OCI-LY1 (cell line): ENCODE data around the gene CDKN2A.
A peak's percentile ranks its signal among the peaks of the same experiment; 100 is the strongest.

ENCODE experiments used
- H2AFZ ChIP-seq: fragments of 200-600 bp; sonication (generic), shearing (Covaris generic); 2 replicates; pipeline ENCODE4 v1.6.0; 2014; ENCODE audit warnings: antibody characterized with exemption, mild to moderate bottlenecking, low read length
- H3F3A ChIP-seq: fragments of 200-600 bp; sonication (generic), shearing (Covaris generic); 2 replicates; pipeline ENCODE4 v1.6.0; 2014; ENCODE audit warnings: mild to moderate bottlenecking, antibody characterized with exemption, low read length, moderate library complexity; ENCODE audit not compliant: insufficient read depth
- H3K27ac ChIP-seq: fragments of 200-600 bp; sonication (generic); 2 replicates; pipeline ENCODE4 v1.5.1; 2014; ENCODE audit warnings: low read length, mixed run types, mild to moderate bottlenecking, low read depth; ENCODE audit not compliant: poor library complexity, severe bottlenecking
- H3K27me3 ChIP-seq: fragments of 200-600 bp; sonication (generic); 2 replicates; pipeline ENCODE4 v1.6.0; 2014; ENCODE audit warnings: antibody characterized with exemption, mild to moderate bottlenecking, low read length, moderate library complexity; ENCODE audit not compliant: insufficient read depth
- H3K36me3 ChIP-seq: fragments of 200-600 bp; sonication (generic); 2 replicates; pipeline ENCODE4 v1.6.1; 2014; ENCODE audit warnings: mild to moderate bottlenecking, antibody characterized with exemption, low read length, moderate library complexity, mixed read lengths; ENCODE audit not compliant: insufficient read depth
- H3K4me1 ChIP-seq: fragments of 200-600 bp; sonication (generic); 2 replicates; pipeline ENCODE4 v1.5.1; 2014; ENCODE audit warnings: mild to moderate bottlenecking, low read length, moderate library complexity; ENCODE audit not compliant: insufficient read depth, severe bottlenecking
- H3K4me2 ChIP-seq: fragments of 200-600 bp; sonication (generic), shearing (Covaris generic); 2 replicates; pipeline ENCODE4 v1.6.1; 2014; ENCODE audit warnings: low read length
- H3K4me3 ChIP-seq: fragments of 200-600 bp; sonication (generic); 2 replicates; pipeline ENCODE4 v1.5.1; 2014; ENCODE audit warnings: low read length, low read depth, mild to moderate bottlenecking, mixed read lengths; ENCODE audit not compliant: poor library complexity, severe bottlenecking
- H3K79me2 ChIP-seq: fragments of 200-600 bp; shearing (Covaris generic); 2 replicates; pipeline ENCODE4 v1.6.1; 2016; ENCODE audit warnings: mixed run types, low read length, mixed read lengths; ENCODE audit not compliant: insufficient read depth
- H3K9ac ChIP-seq: fragments of 200-600 bp; sonication (generic), shearing (Covaris generic); 2 replicates; pipeline ENCODE4 v1.6.1; 2014; ENCODE audit warnings: mild to moderate bottlenecking, low read length, mixed read lengths
- H3K9me2 ChIP-seq: fragments of 200-600 bp; sonication (generic), shearing (Covaris generic); 2 replicates; pipeline ENCODE4 v1.6.1; 2014; ENCODE audit warnings: low read depth, mild to moderate bottlenecking, low read length, mixed read lengths
- H3K9me3 ChIP-seq: fragments of 200-600 bp; shearing (Covaris generic); 2 replicates; pipeline ENCODE4 v1.6.1; 2014; ENCODE audit warnings: low read length, mixed read lengths
- H4K20me1 ChIP-seq: fragments of 200-600 bp; sonication (generic), shearing (Covaris generic); 2 replicates; pipeline ENCODE4 v1.6.0; 2016; ENCODE audit warnings: mild to moderate bottlenecking, low read length; ENCODE audit not compliant: insufficient read depth
- CTCF ChIP-seq: fragments of 200-600 bp; sonication (generic), shearing (Covaris generic); IDR thresholded peaks from 2 replicates; pipeline ENCODE4 v1.5.1; 2017; ENCODE audit warnings: mild to moderate bottlenecking, antibody characterized with exemption, low read length, moderate library complexity, mixed read lengths
- EZH2 ChIP-seq: fragments of 200-600 bp; sonication (generic), shearing (Covaris generic); IDR thresholded peaks from 2 replicates; pipeline ENCODE4 v1.8.0; 2017; ENCODE audit warnings: borderline replicate concordance, mixed run types, mild to moderate bottlenecking, antibody characterized with exemption, low read length, moderate library complexity, mixed read lengths

The CDKN2A gene

DNA sequence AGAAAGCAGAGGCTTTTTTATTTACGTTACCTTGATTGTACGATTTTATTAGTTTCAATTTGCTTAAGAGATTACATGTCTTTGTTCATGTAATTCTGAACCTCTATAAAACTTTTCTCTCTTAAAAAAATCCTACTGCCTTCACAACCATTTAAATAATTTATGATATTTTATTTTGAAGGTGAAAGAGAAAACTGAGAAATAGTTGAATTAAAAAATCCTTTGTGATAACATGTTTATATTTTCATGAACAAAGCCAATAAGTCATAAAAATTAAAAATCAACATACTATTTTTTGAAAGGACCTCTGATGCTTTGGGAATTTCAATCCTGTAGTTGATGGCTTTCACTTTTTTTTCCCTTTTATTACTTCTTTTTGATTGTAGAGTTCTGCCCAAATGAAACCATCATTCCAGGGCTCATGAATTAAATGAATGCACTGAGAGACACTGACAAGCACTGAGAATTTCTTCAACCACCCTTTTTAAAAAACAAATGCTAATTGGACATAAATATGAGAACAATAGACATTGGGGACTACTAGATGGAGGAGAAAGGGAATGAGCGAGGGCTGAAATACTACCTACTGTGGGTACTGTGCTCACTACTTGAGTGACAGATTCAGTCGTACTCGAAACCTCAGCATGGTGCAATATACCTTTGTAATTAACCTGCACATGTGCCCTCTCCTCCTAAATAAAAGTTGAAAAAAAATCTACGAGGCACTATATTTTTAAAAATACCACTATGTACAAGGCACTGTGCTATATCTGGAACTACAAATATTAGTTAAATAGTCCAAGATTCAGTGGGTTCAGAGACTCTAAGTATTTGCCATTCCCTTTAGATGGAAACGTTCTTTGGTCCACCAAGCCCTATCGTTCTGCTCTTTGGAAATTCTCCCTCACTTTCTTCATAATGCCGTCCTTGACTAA lies 5.9 kb downstream of the CDKN2A start:
- 0 out of 2 replicates have a peak, but pooled peaks cover 4% of the 10 kb centered on the region for H3F3A ChIP-seq
- H3K9ac ChIP-seq: peak overlapping the region; percentile 60
- H3K79me2 ChIP-seq: peaks cover 92% of the 10 kb centered on the region
- H3K4me1 ChIP-seq: peaks cover 79% of the 10 kb centered on the region
- H2AFZ ChIP-seq: no peak overlapping the region
- no peaks in the 10 kb centered on the region for H3K27me3 ChIP-seq
- H3K4me2 ChIP-seq: peak overlapping the region; percentile 73
- H3K36me3 ChIP-seq: peaks cover 39% of the 10 kb centered on the region
- H3K4me3 ChIP-seq: peak overlapping the region; percentile 51
- H3K9me3 ChIP-seq: no peaks in the 10 kb centered on the region; the same call in 1 of the 2 replicates
- no peaks in the 10 kb centered on the region for H4K20me1 ChIP-seq
- TF ChIP-seq EZH2 (no peak), CTCF (no peak)
- H3K27ac ChIP-seq: peak overlapping the region; percentile 66
- no peaks in the 10 kb centered on the region for H3K9me2 ChIP-seq

GRCh38 chr9:21985964-21986667 lies 8.1 kb downstream of the CDKN2A start:
- H3K79me2 ChIP-seq: peaks cover 92% of the 10 kb centered on the region
- peaks cover 35% of the 10 kb centered on the region for H3K36me3 ChIP-seq
- no peak overlapping the region for H2AFZ ChIP-seq
- no peak for TF ChIP-seq CTCF
- no peak for TF ChIP-seq EZH2
- H3K9me2 ChIP-seq: no peaks in the 10 kb centered on the region
- H3K4me2 ChIP-seq: peak overlapping the region; percentile 73
- H3K27me3 ChIP-seq: no peaks in the 10 kb centered on the region
- no peak overlapping the region for H3K4me3 ChIP-seq
- H3K4me1 ChIP-seq: peaks cover 77% of the 10 kb centered on the region
- peak overlapping the region; percentile 66 for H3K27ac ChIP-seq
- no peak overlapping the region for H3K9ac ChIP-seq
- H4K20me1 ChIP-seq: no peaks in the 10 kb centered on the region
- 0 out of 2 replicates have a peak, but pooled peaks cover 4% of the 10 kb centered on the region for H3F3A ChIP-seq
- no peaks in the 10 kb centered on the region; the same call in 1 of the 2 replicates for H3K9me3 ChIP-seq

- Histone ChIP-seq H3K9ac (no peak overlapping the region), H4K20me1 (no peaks in the 10 kb centered on the region), H3K27ac (peak overlapping the region; percentile 38), H3K4me2 (no peak overlapping the region), H3K9me2 (no peaks in the 10 kb centered on the region), H3K4me1 (peaks cover 67% of the 10 kb centered on the region), H3K9me3 (no peaks in the 10 kb centered on the region), H3K27me3 (no peaks in the 10 kb centered on the region), H3K4me3 (no peak overlapping the region), H3K36me3 (peaks cover 19% of the 10 kb centered on the region), H3K79me2 (peaks cover 84% of the 10 kb centered on the region), H2AFZ (no peak overlapping the region), H3F3A (0 out of 2 replicates have a peak, but pooled peaks cover 4% of the 10 kb centered on the region)
- no peak for TF ChIP-seq EZH2
- TF ChIP-seq CTCF: no peak
These were observed 10.1 kb downstream of the CDKN2A start for GRCh38 chr9:21984101-21984500.
